Measurements from ENCODE around the gene MCF2L.
"Not testable (repeated sequence)": the region's sequence is repeated elsewhere in the genome, so short reads cannot be mapped to it uniquely, and the experiment has no call there.

The MCF2L gene

GRCh38 chr13:113053801-113054604 is 85.0 kb downstream of the MCF2L start:
- no peak for DNase-seq

GRCh38 chr13:113057084-113057483 is 88.1 kb downstream of the MCF2L start:
- no peak for DNase-seq

GRCh38 chr13:113057559-113057958 is 88.5 kb downstream of the MCF2L start:
- DNase-seq = not testable (repeated sequence)

GRCh38 chr13:113058129-113058987 is 89.3 kb downstream of the MCF2L start:
- no peak for DNase-seq

GRCh38 chr13:113058988-113059850 is 90.2 kb downstream of the MCF2L start:
- no peak for DNase-seq

- DNase-seq = no peak
These were observed 90.9 kb downstream of the MCF2L start for GRCh38 chr13:113059891-113060290.

- DNase-seq = no peak
These were observed 91.7 kb downstream of the MCF2L start for GRCh38 chr13:113060557-113061270.

GRCh38 chr13:113061271-113061625 is 92.2 kb downstream of the MCF2L start:
- DNase-seq = no peak

GRCh38 chr13:113061796-113062425 is 92.9 kb downstream of the MCF2L start:
- DNase-seq = no peak

- no peak for DNase-seq
These were observed 93.7 kb downstream of the MCF2L start for GRCh38 chr13:113062691-113063090.

- DNase-seq = no peak
These were observed 94.1 kb downstream of the MCF2L start for GRCh38 chr13:113063091-113063491.

GRCh38 chr13:113064000-113064533 is 95.1 kb downstream of the MCF2L start:
- DNase-seq = no peak

GRCh38 chr13:113064534-113065405 is 95.8 kb downstream of the MCF2L start:
- DNase-seq = no peak

- no peak for DNase-seq
These were observed 96.6 kb downstream of the MCF2L start for GRCh38 chr13:113065406-113066141.

- DNase-seq = no peak
These were observed 97.1 kb downstream of the MCF2L start for GRCh38 chr13:113066142-113066455.

- DNase-seq = no peak
These were observed 97.7 kb downstream of the MCF2L start for GRCh38 chr13:113066746-113067145.

- DNase-seq = no peak
These were observed 101.1 kb downstream of the MCF2L start for GRCh38 chr13:113069861-113070805.

GRCh38 chr13:113070855-113071254 is 101.8 kb downstream of the MCF2L start:
- DNase-seq = no peak

- no peak for DNase-seq
These were observed 103.4 kb downstream of the MCF2L start for GRCh38 chr13:113072376-113072775.

All from activated CD8-positive, alpha-beta memory T cell treated with anti-CD3 and anti-CD28 coated beads, Interleukin-2, amount 50 U/mL, for 4 hours (primary cell).